ENCODE data around the gene MALRD1.
A peak's percentile ranks its signal among the peaks of the same experiment; 100 is the strongest.

Gene MALRD1

DNA sequence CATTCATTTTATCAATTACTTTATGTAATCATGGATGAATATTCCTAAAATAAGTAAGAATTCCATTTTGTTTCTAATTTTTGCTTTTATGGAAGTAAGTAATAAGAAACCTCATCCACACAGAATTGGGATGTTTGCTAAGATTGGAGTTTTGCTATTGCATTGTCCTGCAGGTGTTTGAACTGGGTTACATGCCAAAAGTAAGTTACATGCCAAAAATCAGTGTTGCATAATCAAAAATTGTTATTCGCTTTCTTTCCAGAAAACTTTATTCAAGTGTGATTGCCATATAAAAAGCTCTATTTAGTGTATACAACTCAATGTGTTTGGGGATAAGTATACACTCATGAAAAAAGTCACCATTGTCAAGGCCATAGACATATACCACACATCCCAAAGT lies 420.9 kb downstream of the MALRD1 start:
- WGBS (ENCODE audit: insufficient coverage, insufficient read length): no CpG with 5 or more reads among the region's 1 CpG
- no peak for DNase-seq (ENCODE audit: low read depth, low spot score)
- no peaks in the 10 kb centered on the region for H3K36me3 ChIP-seq (ENCODE audit: control insufficient read depth, insufficient read depth, low read length)
- H3K27ac ChIP-seq (ENCODE audit: low read length): no peak overlapping the region
- no peaks in the 10 kb centered on the region for H3K9me3 ChIP-seq (ENCODE audit: control insufficient read depth, insufficient read depth, low read length)
- H3K27me3 ChIP-seq (ENCODE audit: control insufficient read depth, insufficient read depth, low read length): no peaks in the 10 kb centered on the region
- H3K4me3 ChIP-seq (ENCODE audit: low read length): no peak overlapping the region
- H3K4me1 ChIP-seq (ENCODE audit: control insufficient read depth, insufficient read depth, low read length): no peaks in the 10 kb centered on the region

DNA sequence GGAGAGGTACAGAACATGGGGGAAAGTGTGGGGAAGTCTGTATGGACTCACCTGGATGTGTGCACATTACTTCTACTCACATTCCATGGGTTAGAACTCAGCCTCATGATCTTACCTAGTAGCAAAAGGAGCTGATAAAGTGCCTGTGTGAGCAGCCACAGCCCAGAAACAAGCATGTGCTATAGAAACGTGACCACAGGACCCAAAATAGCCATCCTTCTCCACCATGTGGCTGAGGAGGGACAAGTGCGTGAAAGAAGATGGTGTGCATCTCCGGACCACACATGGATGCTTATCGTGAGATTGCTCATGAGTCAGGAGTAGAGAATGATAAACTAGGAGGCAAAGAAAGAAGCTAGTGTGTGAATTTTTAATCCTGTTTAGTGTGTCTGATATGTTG lies 431.3 kb downstream of the MALRD1 start:
- H3K9me3 ChIP-seq (ENCODE audit: control insufficient read depth, insufficient read depth, low read length): no peaks in the 10 kb centered on the region
- no peaks in the 10 kb centered on the region for H3K27me3 ChIP-seq (ENCODE audit: control insufficient read depth, insufficient read depth, low read length)
- H3K36me3 ChIP-seq (ENCODE audit: control insufficient read depth, insufficient read depth, low read length): no peaks in the 10 kb centered on the region
- H3K4me1 ChIP-seq (ENCODE audit: control insufficient read depth, insufficient read depth, low read length): no peaks in the 10 kb centered on the region
- no peak overlapping the region for H3K4me3 ChIP-seq (ENCODE audit: low read length)
- DNase-seq (ENCODE audit: low read depth, low spot score): no peak
- no CpG with 5 or more reads among the region's 4 CpGs for WGBS (ENCODE audit: insufficient coverage, insufficient read length)
- H3K27ac ChIP-seq (ENCODE audit: low read length): no peak overlapping the region

DNA sequence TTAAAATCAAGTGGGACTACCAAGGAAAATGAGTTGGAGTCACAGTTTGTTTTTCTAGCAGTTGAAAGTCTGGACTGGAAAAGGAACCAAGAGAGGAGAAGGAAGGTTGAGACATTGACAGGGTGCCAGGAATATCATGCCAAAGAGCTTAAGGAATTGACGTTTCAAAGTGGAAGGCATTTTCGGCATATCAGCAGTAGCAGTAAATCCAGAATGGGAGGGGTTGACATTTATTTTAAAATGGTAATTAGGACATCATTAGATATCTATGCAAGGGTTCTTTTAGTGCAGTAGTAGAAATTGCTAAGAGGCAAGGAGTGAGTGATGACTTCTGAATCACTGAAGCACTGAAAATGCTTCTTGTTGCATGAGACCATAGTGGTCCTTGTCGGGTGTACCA lies 431.8 kb downstream of the MALRD1 start:
- Histone ChIP-seq H3K9me3 (ENCODE audit: control insufficient read depth, insufficient read depth, low read length) (no peaks in the 10 kb centered on the region), H3K4me1 (ENCODE audit: control insufficient read depth, insufficient read depth, low read length) (no peaks in the 10 kb centered on the region), H3K27me3 (ENCODE audit: control insufficient read depth, insufficient read depth, low read length) (no peaks in the 10 kb centered on the region), H3K27ac (ENCODE audit: low read length) (no peak overlapping the region), H3K4me3 (ENCODE audit: low read length) (no peak overlapping the region), H3K36me3 (ENCODE audit: control insufficient read depth, insufficient read depth, low read length) (no peaks in the 10 kb centered on the region)
- no CpG with 5 or more reads among the region's 3 CpGs for WGBS (ENCODE audit: insufficient coverage, insufficient read length)
- DNase-seq (ENCODE audit: low read depth, low spot score): no peak

DNA sequence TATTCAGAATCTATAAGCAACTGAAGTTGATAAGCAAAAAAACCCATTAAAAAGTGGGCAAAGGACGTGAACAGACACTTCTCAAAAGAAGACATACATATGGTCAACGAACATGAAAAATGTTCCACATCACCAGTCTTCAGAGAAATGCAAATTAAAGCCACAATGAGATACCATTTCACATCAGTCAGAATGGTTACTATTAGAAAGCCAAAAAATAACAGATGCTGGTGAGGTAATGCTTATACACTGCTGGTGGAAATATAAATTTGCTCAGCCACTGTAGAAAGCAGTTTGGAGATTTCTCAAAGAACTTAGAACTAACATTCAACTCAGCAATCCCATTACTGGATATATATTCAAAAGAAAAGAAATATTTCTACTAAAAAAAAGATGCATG lies 434.8 kb downstream of the MALRD1 start:
- Histone ChIP-seq H3K9me3 (ENCODE audit: control insufficient read depth, insufficient read depth, low read length) (no peaks in the 10 kb centered on the region), H3K4me3 (ENCODE audit: low read length) (no peak overlapping the region), H3K36me3 (ENCODE audit: control insufficient read depth, insufficient read depth, low read length) (no peaks in the 10 kb centered on the region), H3K27me3 (ENCODE audit: control insufficient read depth, insufficient read depth, low read length) (no peaks in the 10 kb centered on the region), H3K27ac (ENCODE audit: low read length) (no peak overlapping the region), H3K4me1 (ENCODE audit: control insufficient read depth, insufficient read depth, low read length) (no peaks in the 10 kb centered on the region)
- WGBS (ENCODE audit: insufficient coverage, insufficient read length): no CpG with 5 or more reads among the region's 2 CpGs
- DNase-seq (ENCODE audit: low read depth, low spot score): no peak

- H3K36me3 ChIP-seq (ENCODE audit: control insufficient read depth, insufficient read depth, low read length): no peaks in the 10 kb centered on the region
- no peak overlapping the region for H3K4me3 ChIP-seq (ENCODE audit: low read length)
- no peaks in the 10 kb centered on the region for H3K4me1 ChIP-seq (ENCODE audit: control insufficient read depth, insufficient read depth, low read length)
- peak; percentile 55 for DNase-seq (ENCODE audit: low read depth, low spot score)
- H3K27ac ChIP-seq (ENCODE audit: low read length): no peak overlapping the region
- WGBS (ENCODE audit: insufficient coverage, insufficient read length): no CpG with 5 or more reads among the region's 23 CpGs
- no peaks in the 10 kb centered on the region for H3K9me3 ChIP-seq (ENCODE audit: control insufficient read depth, insufficient read depth, low read length)
- H3K27me3 ChIP-seq (ENCODE audit: control insufficient read depth, insufficient read depth, low read length): no peaks in the 10 kb centered on the region
These were observed 440.1 kb downstream of the MALRD1 start for GRCh38 chr10:19488592-19489280.

- Histone ChIP-seq H3K27me3 (ENCODE audit: control insufficient read depth, insufficient read depth, low read length) (no peaks in the 10 kb centered on the region), H3K4me3 (ENCODE audit: low read length) (no peak overlapping the region), H3K27ac (ENCODE audit: low read length) (no peak overlapping the region), H3K9me3 (ENCODE audit: control insufficient read depth, insufficient read depth, low read length) (no peaks in the 10 kb centered on the region), H3K36me3 (ENCODE audit: control insufficient read depth, insufficient read depth, low read length) (no peaks in the 10 kb centered on the region), H3K4me1 (ENCODE audit: control insufficient read depth, insufficient read depth, low read length) (no peaks in the 10 kb centered on the region)
- no peak for DNase-seq (ENCODE audit: low read depth, low spot score)
- no CpG with 5 or more reads among the region's 2 CpGs for WGBS (ENCODE audit: insufficient coverage, insufficient read length)
These were observed 442.6 kb downstream of the MALRD1 start for GRCh38 chr10:19491166-19491565.

DNA sequence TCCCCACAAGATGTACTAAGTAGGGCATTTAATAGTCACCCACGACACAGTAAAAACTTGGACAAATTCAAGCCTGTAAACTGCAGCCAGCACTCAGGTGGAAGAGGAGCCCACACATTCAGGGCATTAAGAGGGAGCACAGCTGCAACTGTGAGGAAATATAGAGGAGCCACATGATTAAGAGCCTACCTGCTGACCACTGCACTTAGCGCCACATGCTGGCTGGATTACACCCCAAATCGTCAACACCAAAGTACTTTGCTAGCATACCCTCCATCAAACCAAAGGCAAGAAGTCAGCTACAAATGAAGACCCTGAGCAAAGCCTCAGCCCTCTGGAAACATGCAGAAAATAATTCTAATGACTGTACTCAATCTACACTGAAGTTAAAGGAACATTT lies 445.3 kb downstream of the MALRD1 start:
- DNase-seq (ENCODE audit: low read depth, low spot score): no peak
- no peaks in the 10 kb centered on the region for H3K4me1 ChIP-seq (ENCODE audit: control insufficient read depth, insufficient read depth, low read length)
- no peaks in the 10 kb centered on the region for H3K9me3 ChIP-seq (ENCODE audit: control insufficient read depth, insufficient read depth, low read length)
- no peaks in the 10 kb centered on the region for H3K36me3 ChIP-seq (ENCODE audit: control insufficient read depth, insufficient read depth, low read length)
- H3K27ac ChIP-seq (ENCODE audit: low read length): no peak overlapping the region
- H3K4me3 ChIP-seq (ENCODE audit: low read length): no peak overlapping the region
- WGBS (ENCODE audit: insufficient coverage, insufficient read length): no CpG with 5 or more reads among the region's 3 CpGs
- no peaks in the 10 kb centered on the region for H3K27me3 ChIP-seq (ENCODE audit: control insufficient read depth, insufficient read depth, low read length)

- H3K4me3 ChIP-seq (ENCODE audit: low read length): no peak overlapping the region
- H3K36me3 ChIP-seq (ENCODE audit: control insufficient read depth, insufficient read depth, low read length): no peaks in the 10 kb centered on the region
- no peaks in the 10 kb centered on the region for H3K4me1 ChIP-seq (ENCODE audit: control insufficient read depth, insufficient read depth, low read length)
- no CpG with 5 or more reads among the region's 4 CpGs for WGBS (ENCODE audit: insufficient coverage, insufficient read length)
- DNase-seq (ENCODE audit: low read depth, low spot score): no peak
- H3K27ac ChIP-seq (ENCODE audit: low read length): no peak overlapping the region
- H3K27me3 ChIP-seq (ENCODE audit: control insufficient read depth, insufficient read depth, low read length): no peaks in the 10 kb centered on the region
- H3K9me3 ChIP-seq (ENCODE audit: control insufficient read depth, insufficient read depth, low read length): no peaks in the 10 kb centered on the region
These were observed 448.4 kb downstream of the MALRD1 start for GRCh38 chr10:19497026-19497425.

DNA sequence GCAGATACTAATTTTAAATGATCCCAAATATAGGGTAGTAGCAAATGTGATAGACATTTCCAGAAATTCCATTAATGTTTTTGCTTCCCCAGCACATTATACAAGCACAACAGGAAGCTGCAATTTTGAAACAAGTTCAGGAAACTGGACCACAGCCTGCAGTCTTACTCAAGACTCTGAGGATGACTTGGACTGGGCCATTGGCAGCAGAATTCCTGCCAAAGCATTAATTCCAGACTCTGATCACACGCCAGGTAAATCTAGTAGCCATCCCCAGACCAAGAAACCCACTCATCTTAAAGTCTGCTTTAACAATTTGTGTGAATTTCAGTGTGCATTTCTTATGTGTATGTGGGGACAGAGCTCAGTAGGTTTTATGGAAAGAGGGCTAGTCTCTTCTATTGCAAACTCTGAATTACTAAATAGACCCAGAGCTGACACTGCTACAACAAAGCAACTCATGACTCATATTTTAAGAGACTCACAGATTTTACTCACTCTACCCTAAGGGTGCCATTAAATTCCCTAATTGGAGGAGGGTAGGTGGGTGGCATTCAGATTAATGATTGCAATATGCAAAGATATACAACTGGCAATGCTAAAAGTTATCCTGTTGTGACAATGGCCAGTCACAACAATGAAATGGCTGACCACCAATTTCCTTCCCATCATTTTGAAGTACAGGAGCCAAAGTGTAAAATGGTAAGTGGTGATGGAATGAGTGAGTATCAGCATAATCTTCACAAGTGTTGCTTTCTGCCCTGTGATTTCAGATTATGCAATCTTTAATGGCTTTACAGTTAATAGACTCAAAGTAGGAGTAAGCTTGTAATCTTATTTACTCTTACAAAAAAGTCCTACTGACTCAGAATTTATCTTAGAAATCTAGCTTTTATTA lies 450.0 kb downstream of the MALRD1 start:
- no CpG with 5 or more reads among the region's 1 CpG for WGBS (ENCODE audit: insufficient coverage, insufficient read length)
- H3K36me3 ChIP-seq (ENCODE audit: control insufficient read depth, insufficient read depth, low read length): no peaks in the 10 kb centered on the region
- H3K9me3 ChIP-seq (ENCODE audit: control insufficient read depth, insufficient read depth, low read length): no peaks in the 10 kb centered on the region
- H3K27me3 ChIP-seq (ENCODE audit: control insufficient read depth, insufficient read depth, low read length): no peaks in the 10 kb centered on the region
- H3K4me3 ChIP-seq (ENCODE audit: low read length): no peak overlapping the region
- no peaks in the 10 kb centered on the region for H3K4me1 ChIP-seq (ENCODE audit: control insufficient read depth, insufficient read depth, low read length)
- no peak overlapping the region for H3K27ac ChIP-seq (ENCODE audit: low read length)
- no peak for DNase-seq (ENCODE audit: low read depth, low spot score)

DNA sequence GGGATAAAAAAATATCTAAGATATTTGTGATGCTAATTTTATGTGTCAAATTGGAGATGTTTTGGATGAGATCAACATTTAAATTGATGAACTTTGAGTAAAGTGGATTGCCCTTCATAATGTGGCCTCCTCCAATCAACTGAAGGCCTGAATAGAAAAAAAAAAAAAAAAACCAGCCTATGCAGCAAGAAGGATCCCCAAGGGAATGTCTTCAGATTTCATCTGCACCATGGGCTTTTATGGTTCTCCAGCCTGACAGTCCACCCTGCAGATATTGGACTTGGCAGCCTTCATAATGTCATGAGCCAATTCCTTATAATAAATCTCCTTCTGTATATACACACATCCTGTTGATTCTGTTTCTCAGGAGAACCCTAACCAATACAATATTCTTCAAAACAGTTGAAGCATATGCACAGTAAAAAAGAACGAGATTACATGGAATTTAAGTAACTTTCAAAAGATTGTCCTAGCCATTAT lies 450.7 kb downstream of the MALRD1 start:
- no peak overlapping the region for H3K27ac ChIP-seq (ENCODE audit: low read length)
- H3K4me3 ChIP-seq (ENCODE audit: low read length): no peak overlapping the region
- no peak for DNase-seq (ENCODE audit: low read depth, low spot score)
- no peaks in the 10 kb centered on the region for H3K9me3 ChIP-seq (ENCODE audit: control insufficient read depth, insufficient read depth, low read length)
- no peaks in the 10 kb centered on the region for H3K4me1 ChIP-seq (ENCODE audit: control insufficient read depth, insufficient read depth, low read length)
- no peaks in the 10 kb centered on the region for H3K36me3 ChIP-seq (ENCODE audit: control insufficient read depth, insufficient read depth, low read length)
- no peaks in the 10 kb centered on the region for H3K27me3 ChIP-seq (ENCODE audit: control insufficient read depth, insufficient read depth, low read length)
- no CpG with 5 or more reads among the region's 1 CpG for WGBS (ENCODE audit: insufficient coverage, insufficient read length)

All from iPS DF 6.9 (cell line).